Renal cortical epithelial cell (primary cell): ENCODE measurements around the gene DCAF8. TPM values are rescaled to one million over a fixed set of nuclear protein-coding genes. Genes with fewer than 3 reads are reported as not detected.

ENCODE experiments used
- DNase-seq: peaks from one replicate; pipeline ENCODE4 v3.0.0-alpha.2; 2011; ENCODE audit warnings: low read depth
- total RNA-seq: library from RNA; depleted of rRNA; stranded (reverse); fragments of >200 nt; gene quantifications from 2 replicates; pipeline ENCODE4 v1.2.3, GENCODE V29; 2014

DCAF8 gene
- total RNA-seq, 1 donor from 2014 or later = 107 TPM

DNA sequence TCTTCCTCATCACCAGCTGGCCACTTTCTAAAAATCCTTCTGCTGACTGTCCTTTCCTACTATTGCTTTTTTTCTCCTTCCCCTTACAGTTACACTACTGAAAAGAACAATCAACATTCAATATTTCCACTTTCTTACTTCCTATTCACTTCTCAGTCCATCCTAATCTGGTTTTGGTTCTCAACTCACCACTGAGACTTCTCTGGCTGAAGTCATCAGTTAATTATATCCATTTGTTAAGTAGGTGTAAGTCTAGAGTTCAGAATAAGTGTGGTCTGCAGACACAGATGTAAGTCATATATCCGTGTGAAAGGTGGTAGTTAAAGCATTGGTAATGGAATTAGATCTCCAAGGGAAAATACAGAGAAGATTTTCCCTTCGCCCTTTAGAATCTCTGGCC lies 35.7 kb downstream of the DCAF8 start:
- no peak for DNase-seq

DNA sequence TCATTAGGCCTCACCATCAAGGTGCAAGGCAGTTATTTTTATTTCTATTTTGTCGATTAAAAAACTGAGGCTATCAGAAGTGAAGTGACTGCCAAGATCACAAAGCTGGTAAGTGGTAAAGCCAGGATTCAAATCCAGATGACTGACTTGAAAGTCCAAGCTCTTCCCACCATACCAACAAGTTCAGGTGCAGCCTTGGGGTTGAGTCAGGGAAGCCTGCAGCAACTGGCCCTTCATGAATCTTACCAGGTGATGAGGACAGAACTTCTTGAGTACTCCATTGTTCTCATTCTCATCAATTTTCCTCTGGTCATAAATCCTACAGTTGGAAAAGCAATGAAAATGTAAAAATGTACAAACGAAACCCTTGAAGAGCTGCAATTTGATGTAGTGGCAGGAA lies 37.0 kb downstream of the DCAF8 start:
- no peak for DNase-seq

DNA sequence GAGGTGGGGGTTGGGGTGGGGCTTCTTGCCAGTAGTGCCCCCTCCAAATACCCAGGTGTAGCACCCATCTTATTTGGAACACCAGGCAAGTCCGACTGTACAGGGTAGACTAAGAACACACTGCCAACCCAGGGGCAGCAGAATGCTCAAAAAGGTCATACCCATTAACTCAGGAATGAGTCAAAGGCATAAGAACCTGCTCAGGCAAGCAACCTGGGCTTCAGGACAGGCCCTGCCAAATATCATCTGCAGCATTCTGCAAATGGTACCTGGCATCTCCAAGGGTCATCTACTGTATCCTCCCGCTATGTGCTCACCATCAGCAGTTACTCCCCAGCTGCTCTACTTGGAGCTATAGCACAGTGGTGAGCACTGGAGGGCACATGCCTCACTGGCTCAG lies 37.7 kb downstream of the DCAF8 start:
- DNase-seq = no peak

DNA sequence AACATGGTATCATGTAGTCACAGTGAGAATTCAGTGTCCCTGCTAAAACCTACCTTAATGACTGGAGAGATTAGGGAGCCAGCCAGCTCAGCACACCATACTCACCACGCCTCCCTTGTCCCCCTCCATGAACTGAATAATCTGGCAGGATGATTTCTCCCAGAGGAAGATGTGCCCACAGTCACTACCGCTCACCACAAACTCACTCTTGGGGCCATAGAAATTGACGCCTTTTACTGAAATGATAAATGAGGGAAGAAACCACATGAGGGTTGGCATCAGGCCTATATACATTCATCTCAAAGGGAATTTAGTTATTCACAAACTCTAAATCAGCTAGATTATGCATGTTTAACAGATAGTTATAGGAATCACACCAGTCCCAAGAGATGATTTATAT lies 39.8 kb downstream of the DCAF8 start:
- DNase-seq = no peak

DNA sequence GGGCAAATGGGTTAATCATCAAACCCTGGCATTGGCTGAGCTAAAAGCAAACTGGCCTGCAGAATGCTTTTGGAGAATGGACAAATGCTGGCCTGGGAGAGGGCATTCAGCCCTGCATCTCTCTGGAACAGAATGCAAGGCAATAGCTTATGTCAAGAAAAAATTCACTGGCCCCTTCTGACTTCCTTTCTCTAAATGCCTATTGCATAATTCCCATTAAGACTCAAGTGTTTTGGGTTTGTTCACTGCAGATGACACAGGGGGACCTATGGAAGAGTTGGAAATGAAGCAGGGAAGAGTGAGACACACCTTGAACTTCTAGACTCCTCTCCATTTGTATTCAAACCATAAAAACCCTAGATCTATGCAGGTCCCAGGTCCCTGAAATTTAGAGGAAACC lies 41.3 kb downstream of the DCAF8 start:
- no peak for DNase-seq

DNA sequence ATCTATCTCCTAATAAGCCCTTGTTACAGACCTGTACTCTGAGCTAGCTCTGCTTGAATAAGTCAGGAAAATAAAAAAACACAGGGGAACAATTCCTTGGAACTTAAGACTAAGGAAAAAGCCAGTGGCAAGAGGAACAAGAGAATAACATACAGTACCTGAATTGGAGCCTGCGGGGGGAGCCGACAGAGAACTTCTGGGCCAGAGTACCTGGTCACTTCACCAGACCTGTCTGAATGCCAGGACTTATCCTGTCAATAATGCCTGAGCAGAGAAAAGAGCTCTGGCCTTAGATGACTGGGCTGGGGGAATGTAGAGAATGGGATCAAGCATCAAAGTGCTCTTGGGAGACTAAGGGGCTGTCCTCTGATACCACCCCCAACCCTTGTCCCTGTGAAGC lies 42.0 kb downstream of the DCAF8 start:
- no peak for DNase-seq

DNA sequence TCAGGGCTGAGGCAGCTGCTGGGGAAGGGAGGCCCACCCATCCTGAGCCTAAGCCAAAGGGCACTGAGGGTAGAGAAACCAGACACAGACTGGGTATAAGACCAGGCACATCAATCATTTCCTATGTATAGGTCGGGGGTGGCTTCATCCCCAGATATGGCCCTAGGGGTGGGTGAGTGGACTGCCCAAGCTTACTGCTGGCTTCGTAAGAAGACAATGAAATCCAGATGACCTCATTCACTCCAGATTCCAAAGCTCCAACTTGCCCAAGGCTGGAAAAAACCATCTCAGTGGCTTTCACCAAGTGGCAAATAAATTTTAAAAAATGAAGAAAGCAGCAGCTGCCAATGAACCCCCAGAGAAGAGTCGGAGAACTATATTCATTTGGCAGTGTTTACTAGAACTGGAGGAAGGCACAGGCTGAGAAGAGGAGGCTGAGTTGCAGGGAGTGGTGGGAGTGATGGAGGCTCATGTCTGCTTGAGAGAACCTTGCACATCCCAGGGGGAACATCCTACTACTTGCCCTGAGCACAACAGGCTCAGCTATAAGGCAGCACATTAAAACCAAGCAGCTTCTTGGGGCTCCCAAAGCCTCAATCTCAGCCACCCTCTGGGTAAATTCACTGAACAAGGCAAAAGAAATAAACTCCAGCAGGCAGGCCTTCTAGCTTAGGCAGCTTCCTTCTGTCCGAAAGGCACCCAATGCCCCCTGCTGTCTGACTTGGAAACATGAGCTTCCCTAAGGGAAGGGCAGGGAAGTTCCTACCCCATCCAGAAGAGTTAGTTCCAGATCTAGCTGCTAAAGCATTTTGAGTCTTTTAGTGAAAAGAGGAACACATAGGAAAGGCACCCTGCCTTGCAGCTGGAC lies 43.1 kb downstream of the DCAF8 start:
- peak; percentile 61 for DNase-seq

DNA sequence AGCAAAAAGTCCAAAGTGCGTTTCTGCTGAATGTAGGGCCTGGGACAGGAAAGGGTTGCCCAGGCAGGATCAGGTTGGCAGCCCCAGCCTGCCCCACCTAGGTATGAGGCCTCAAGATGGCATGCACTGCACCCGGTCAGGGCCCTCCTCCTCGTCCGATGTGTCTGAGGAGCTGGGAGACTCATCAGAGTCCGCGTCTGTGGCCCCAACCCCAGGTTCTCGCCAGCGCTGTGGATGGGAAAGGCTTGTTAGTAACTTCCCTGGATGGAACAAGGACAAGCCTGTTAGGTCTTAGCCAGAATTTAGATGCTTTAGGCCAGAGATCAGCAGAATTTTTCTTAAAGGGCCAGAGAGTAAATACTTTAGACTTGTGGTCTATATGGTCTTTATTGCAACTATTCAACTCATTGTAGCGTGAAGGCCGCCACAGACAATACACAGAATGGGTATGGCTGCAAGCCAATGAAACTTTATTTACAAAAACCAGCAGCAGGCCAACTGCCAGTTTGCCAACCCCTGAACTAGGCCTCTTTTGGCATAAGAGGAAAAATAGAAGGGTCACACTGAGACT lies 44.8 kb downstream of the DCAF8 start:
- DNase-seq = no peak

DNA sequence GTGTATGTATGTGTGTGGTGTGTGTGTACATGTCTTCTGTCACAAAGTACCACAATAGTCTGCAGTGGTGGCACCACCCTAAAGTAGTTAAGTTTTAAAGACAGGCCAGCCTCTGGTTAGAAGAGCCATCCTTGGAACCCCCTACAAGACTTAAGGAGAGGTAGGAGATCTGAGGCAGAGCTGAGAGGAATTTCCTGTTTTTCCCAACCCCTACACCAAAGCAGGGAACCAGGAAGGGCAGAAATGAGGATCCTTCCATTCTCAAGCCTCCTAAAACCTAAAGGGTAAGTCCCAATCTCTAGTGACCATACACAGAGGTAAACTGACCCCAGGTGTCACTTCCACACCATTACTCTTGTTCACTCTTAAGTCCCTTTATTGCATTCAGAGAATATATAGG lies 46.0 kb downstream of the DCAF8 start:
- no peak for DNase-seq

DNA sequence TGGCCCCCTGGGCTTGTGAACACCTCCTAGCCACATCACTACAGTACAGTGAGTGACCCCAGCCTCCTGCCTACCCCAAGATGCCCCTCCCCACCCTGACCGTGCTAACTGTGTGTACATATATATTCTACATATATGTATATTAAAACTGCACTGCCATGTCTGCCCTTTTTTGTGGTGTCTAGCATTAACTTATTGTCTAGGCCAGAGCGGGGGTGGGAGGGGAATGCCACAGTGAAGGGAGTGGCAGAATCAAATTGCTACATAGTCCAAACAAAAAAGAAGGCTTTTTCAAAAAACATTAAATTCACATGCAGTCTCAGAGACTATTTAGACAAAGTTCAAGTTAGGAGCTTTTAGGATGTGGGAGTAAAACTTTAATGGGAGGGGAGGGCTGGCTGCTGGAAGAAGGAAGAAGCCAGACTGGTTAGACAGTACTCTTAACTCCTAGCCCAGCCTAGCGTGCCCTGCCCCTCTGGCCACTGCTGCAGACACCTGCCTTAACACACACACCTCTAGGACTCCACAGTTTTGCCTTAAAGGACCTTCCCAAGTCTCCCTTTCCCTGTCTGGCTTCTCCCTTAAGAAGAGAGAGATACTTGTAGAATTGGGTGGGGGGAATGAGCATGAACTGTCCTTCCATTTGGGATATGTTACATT lies 47.7 kb downstream of the DCAF8 start:
- no peak for DNase-seq

DNA sequence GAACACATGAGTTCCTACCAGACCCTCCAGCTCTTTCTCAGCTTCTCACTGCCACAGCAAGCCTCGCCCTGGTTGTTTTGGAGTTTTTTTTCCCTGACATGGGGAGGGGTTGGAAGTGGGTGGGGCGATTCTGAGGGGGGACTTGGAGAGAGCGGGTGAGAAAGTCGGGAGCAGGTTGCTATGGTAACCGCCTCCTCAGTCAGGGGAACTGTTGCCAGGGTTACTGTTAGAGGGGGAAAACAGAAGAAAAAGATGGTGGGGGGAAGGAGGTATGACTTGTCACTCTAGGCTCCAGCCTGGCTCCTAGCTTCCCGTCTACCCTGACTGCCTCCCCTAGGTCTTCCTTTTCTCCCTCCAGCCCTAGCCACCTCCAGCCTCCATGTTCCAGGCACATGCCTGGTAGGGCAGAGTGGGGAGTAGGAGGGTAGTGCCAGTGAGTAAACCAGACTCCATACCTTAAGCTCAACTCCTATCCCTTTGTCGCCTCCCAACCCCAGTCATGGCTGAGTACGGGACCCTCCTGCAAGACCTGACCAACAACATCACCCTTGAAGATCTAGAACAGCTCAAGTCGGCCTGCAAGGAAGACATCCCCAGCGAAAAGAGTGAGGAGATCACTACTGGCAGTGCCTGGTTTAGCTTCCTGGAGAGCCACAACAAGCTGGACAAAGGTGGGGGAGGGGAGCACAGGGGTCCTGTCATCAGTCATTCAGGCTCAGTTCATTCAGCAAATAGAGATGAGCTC lies 51.1 kb downstream of the DCAF8 start:
- no peak for DNase-seq

DNA sequence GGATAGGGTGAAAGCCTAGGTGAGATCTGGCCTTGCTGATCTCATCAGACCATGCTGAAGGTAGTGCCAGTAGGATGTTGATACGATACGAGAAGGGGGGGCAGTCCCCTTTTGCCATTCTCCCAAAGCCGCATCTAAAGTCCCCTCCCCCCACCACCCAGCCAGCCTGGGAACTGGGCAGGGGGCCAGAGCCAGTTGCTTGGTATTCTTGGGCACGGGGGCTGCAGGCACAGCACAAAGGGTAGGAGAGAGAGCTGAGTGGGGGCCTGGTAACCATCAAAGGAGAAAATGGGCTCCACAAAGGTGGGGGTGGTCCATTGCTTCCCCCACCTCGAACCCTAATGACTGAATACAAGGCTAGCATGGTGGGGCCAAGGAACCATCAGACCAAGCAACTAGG lies 51.8 kb downstream of the DCAF8 start:
- no peak for DNase-seq

DNA sequence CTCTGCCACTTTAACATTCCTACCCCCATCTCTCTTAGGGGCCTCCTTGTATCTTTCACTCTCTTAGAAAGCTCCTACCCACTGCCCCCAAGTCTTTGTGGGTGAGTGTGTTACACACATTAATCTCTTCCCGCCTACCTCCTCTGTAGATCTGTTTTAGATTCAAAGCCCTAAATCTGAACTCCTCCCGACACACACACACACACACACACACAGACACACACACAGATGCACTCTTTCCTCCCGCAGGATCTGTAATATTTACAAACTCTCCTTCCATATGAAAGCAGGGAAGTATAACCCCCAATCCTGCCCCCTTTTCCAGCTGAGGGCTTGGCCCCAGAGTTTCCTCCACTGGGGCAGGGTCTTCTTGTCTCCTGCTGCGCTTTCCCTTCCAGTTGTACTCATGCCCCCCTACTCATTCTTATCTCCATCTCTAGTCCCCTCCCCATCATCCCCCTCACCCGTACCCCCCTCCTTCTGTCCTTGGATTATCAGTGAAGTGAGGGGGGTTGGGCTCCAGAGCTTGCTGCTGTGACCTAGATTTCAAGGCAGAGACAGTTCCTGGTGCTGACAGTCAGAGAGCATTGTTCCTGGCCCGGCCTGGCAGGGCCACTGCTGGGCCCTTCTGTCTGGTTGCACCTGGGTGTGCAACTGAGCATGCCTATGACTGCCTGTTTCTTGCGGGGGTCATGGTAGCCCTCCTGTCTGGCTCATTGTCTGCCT lies 52.9 kb downstream of the DCAF8 start:
- no peak for DNase-seq

DNA sequence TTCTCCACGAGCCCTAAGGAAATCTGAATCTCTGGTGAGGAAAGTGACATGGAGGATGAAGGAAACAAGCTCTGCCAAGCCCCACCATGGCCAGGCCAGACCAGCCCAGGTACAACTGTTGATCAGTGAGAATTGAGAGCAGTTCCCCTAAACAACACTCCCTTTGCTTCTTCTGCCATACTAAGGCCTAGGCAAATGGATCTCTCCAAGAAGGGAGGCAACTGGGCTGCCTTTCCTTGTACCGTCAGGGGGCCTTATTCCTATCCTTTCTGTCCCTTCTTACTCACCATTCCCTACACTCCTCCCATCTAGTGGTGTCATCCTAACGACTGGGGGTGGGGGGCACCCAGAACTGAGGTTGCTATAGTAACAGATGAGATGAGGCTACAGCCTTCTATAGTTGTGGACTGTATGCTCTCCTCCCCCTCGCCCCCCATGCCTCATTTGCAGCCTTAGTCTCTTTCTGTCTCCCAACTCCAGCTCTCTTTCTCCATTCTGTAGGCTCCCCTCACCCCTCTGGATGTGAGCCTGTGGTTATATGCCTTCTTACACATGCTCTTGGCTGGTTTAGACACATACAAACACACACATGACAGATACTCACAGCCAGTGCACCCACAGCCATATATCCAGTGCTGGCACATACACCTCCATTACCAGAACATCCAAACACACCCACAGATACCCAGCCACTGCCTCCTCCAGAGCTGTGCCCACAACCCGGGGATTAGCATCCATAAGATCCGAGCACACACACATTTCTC lies 53.6 kb downstream of the DCAF8 start:
- no peak for DNase-seq

DNA sequence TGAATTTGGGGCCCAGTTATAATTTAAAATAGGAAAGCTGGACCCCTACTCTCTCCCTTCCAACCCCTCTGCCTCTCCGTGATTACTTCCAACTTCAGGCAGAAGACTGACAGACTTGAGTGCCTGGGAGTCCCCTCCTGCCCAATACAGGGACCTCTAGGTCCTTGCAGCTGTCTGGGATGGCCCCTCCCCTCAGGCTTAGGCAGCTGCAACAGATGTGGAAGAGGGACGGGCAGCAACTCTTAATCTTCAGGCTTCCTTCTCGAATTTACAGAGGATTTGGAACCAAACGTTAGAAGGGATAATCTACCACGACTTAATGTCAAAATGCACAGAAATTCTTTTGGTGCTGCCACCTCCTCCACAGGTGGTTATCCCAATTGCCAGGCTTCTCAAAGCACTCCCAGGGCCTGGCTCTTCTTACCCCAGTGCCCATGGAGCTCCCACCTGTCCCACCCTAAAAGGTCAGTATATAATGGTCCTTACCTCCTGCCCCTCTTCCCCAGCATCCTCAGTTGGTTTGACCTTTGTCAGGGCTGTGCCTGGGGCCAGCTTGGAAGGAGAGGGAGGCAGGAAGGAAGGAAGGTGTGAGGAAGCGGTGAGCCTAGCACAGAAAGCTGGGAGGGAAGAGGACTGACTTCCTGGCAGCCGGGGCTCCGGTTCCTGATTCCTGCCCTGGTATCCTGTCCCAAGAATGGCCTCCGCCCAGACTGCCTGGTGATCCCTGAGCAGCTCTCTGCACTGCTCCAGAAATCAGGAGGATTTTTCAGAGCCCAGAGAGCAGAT lies 54.4 kb downstream of the DCAF8 start:
- no peak for DNase-seq

DNA sequence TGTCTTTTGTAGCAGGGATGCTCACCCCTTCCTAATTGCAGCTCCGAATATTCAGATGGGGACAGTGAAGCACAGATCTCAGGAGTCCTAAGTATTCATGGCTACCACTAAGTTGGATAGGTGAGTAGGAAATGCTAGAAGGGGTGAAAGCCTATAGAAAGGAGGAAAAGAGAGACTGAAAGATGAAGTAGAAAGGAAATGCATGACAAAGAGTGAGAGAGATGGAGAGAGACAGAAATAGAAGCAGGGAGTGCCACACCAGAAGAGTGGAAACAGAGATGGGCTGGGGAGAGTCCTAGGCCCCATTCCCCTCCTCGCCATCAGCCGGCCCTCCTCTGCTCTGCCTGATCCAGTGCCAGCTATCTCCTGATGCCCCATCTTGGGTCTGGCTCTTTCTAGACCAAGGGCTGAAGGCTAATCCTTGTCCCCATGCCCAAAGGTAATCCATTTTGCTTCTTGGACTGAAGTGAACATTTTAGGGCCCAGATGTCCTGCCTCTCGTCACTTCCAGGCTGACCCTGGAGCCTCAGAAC lies 55.2 kb downstream of the DCAF8 start:
- DNase-seq = no peak

DNA sequence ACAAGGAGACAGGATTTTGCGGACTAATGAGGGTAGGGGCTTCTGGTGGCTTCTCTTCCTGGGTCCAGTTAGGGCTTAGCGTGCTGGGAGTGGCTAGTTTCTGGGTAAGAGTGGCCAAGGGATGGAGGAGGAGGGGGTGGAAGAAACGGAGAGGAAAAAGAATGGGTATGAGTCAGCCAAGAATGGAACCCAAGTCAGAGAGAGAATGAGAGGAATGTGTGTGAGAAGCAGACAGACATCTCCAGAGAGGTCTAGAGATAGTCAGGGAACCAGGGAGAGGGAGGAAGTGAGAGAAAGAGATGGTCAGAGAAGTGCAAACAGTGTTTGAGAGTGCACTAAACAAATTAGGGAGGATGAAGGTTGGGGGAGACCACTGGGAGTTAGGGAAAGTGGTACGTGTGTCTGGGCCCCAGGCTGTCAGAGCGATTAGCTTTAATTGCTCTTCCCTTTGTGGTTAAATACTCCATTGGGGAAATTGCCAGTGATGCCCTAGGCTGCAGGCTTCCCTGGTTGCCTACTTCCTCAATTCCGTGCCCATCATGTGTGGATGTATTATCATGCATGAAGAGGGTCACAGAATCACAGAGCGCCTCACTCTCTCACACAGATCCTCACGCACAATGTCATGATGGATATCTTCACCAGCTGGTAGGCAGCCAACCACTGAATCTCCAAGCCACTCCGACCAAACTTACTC lies 55.8 kb downstream of the DCAF8 start:
- peak; percentile 90 for DNase-seq

DNA sequence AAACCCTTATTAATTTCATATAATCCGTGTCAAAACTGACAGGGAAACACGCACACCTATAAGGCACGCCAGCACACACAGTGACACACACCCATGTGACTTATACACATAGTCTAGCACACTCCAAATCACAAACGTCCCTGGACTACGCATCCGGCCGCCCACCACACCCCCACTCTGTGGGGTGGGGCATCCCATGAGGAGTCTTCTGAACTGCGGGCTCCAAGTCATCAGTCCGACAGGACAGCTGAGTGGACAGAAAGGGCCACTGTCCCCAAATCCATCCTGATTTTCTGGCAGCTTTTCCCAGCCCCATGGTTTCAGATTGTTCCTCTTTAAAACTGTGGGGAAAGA lies 56.3 kb downstream of the DCAF8 start:
- peak; percentile 51 for DNase-seq
